Right lobe of liver (tissue), 6 donors: ENCODE measurements around the gene STK24. TPM values are rescaled to one million over a fixed set of nuclear protein-coding genes. Genes with fewer than 3 reads are reported as not detected.

ENCODE experiments used
- ATAC-seq, 4 donors: fragments of 200-7000 bp; cut with Tn5 transposase; one replicate each; pipeline ENCODE4 v1.9.1; 2020; ENCODE audit warnings: mild to moderate bottlenecking in 4 of 4, moderate library complexity in 4 of 4
- DNase-seq, 3 donors: peaks; one replicate each; pipeline ENCODE4 v3.0.0-alpha.2; 2020
- H3K27ac ChIP-seq, 3 donors: fragments of 200-600 bp; one replicate each; pipeline ENCODE4 v1.8.0; 2022
- H3K27me3 ChIP-seq, 2 donors: fragments of 200-600 bp; one replicate each; pipeline ENCODE4 v1.8.0; 2022
- H3K36me3 ChIP-seq, 4 donors: fragments of 200-600 bp; sonication (generic) in 1 of 4; one replicate each; pipeline versions ENCODE4 v1.5.1 to v1.8.0; 2017 to 2022; ENCODE audit warnings: control low read depth in 1 of 4
- H3K4me1 ChIP-seq, 4 donors: fragments of 200-600 bp; sonication (generic) in 1 of 4; one replicate each; pipeline versions ENCODE4 v1.5.1 to v1.8.0; 2017 to 2022; ENCODE audit warnings: control low read depth in 1 of 4
- H3K4me3 ChIP-seq, 3 donors: fragments of 200-600 bp; one replicate each; pipeline ENCODE4 v1.8.0; 2022
- H3K9me3 ChIP-seq, 4 donors: fragments of 200-600 bp; sonication (generic) in 1 of 4; one replicate each; pipeline versions ENCODE4 v1.5.1 to v1.8.0; 2017 to 2022; ENCODE audit warnings: control low read depth in 1 of 4
- POLR2A ChIP-seq: fragments of 450-650 bp; IDR thresholded peaks from one replicate; pipeline ENCODE4 v1.6.1; 2017; ENCODE audit warnings: antibody characterized with exemption, mild to moderate bottlenecking
- WGBS: methylation state at CpG from one replicate; pipeline ENCODE4 v1.1.6; 2018; ENCODE audit warnings: low coverage, low lambda C conversion rate; ENCODE audit not compliant: insufficient coverage; ENCODE audit errors: missing lambda C conversion rate; 5-methylcytosine and 5-hydroxymethylcytosine counted together
- intact Hi-C, 2 donors: fragments of 100-400 bp; cut with DNase I; formaldehyde crosslinking; loops; one replicate each; pipeline versions ENCODE4 v1.11.2 to v1.14.1; 2022
- total RNA-seq, 6 experiments: library from RNA; depleted of rRNA in 2 of 6; stranded (reverse); fragments of >200 nt in 2 of 6; fragmentation: NEBNext Ultra II Directional in 3 of 6; extraction: Animal tissue kit (Norgen Biotek cat#: 25700) in 3 of 6; gene quantifications; one replicate each; pipeline versions ENCODE4 v1.1.0 to v1.2.4, GENCODE V29; 2016 to 2023
- TF ChIP-seq, protein P1 (sequence below), 4 donors: fragments of 200-600 bp in 3 of 4; fragments of 450-650 bp in 1 of 4; IDR thresholded peaks; one replicate each; pipeline versions ENCODE4 v1.5.1 to v1.8.0; 2016 to 2022; ENCODE audit warnings: antibody characterized with exemption in 4 of 4, mild to moderate bottlenecking in 2 of 4
- donor health status: DM: no; HTN: yes; CAD: no.
- donor health status: DM: no; HTN: no; CAD: no.
- donor health status: DM: no; HTN: no; CAD: no.
- donor health status: DM: no; HTN: yes; CAD: no.
- donor health status: DM: no; HTN: yes; CAD: no.

The STK24 gene
- total RNA-seq, 6 experiments from 2014 or later = 14.8 to 40.8 (median 28.6) TPM

DNA sequence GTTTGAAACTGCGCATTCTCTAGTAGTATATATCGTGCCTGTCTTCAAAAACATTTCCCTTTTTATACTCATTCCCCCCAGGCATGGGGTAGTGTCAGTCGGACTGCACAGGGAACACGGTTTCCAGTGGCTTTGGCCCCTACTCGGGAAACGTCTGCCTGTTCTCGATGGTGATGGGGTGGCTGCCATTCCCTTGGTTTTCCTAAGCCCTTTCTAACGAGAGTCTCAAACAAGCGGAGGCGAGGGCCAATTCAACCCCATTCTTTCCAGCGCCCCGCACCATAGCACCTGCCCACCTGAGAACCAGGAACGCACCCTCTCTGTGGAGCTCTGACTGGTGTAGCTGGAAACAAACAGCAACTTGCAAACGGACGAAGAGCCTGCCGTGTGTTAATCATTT is 127.6 kb downstream of the STK24 start:
- no peak overlapping the region for H3K27ac ChIP-seq
- TF ChIP-seq, protein P1, sequence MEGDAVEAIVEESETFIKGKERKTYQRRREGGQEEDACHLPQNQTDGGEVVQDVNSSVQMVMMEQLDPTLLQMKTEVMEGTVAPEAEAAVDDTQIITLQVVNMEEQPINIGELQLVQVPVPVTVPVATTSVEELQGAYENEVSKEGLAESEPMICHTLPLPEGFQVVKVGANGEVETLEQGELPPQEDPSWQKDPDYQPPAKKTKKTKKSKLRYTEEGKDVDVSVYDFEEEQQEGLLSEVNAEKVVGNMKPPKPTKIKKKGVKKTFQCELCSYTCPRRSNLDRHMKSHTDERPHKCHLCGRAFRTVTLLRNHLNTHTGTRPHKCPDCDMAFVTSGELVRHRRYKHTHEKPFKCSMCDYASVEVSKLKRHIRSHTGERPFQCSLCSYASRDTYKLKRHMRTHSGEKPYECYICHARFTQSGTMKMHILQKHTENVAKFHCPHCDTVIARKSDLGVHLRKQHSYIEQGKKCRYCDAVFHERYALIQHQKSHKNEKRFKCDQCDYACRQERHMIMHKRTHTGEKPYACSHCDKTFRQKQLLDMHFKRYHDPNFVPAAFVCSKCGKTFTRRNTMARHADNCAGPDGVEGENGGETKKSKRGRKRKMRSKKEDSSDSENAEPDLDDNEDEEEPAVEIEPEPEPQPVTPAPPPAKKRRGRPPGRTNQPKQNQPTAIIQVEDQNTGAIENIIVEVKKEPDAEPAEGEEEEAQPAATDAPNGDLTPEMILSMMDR (IDR thresholded peaks at IDR 0.05) = no peak
- no peak for TF ChIP-seq POLR2A
- WGBS = 82% methylated on average over 13 of the region's 16 CpGs

GRCh38 chr13:98448642-98448928 is 128.3 kb downstream of the STK24 start:
- H3K4me1 ChIP-seq = no peaks in the 10 kb centered on the region
- peaks cover 0 to 50% (median 11%) of the 10 kb centered on the region in 4 donors for H3K36me3 ChIP-seq
- TF ChIP-seq, protein P1 (IDR thresholded peaks at IDR 0.05) = no peak
- TF ChIP-seq POLR2A = no peak
- WGBS = 86% methylated on average over 5 of the region's 5 CpGs
- H3K27me3 ChIP-seq = no peaks in the 10 kb centered on the region
- no peak for ATAC-seq
- H3K4me3 ChIP-seq = no peak overlapping the region
- H3K27ac ChIP-seq = no peak overlapping the region
- no peak for DNase-seq
- H3K9me3 ChIP-seq = no peaks in the 10 kb centered on the region
- intact Hi-C loops = loop anchor here (10.0 kb wide), 2 partner anchors 206 to 414 kb away; no protein-coding TSS in a partner anchor

More for the DNA sequence above, 127.6 kb downstream of the STK24 start:
- ATAC-seq (no peak), DNase-seq (no peak)
- no peaks in the 10 kb centered on the region for H3K4me1 ChIP-seq
- peaks cover 0 to 50% (median 11%) of the 10 kb centered on the region in 4 donors for H3K36me3 ChIP-seq
- no peaks in the 10 kb centered on the region for H3K9me3 ChIP-seq
- intact Hi-C loops = loop anchor here (10.0 kb wide), 2 partner anchors 206 to 414 kb away; no protein-coding TSS in a partner anchor
- no peaks in the 10 kb centered on the region for H3K27me3 ChIP-seq
- H3K4me3 ChIP-seq = no peak overlapping the region

- 61% methylated on average over 8 of the region's 28 CpGs for WGBS
Observed at GRCh38 chr13:98447881-98448641, 128.8 kb downstream of the STK24 start.

GRCh38 chr13:98447130-98447529 is 129.8 kb downstream of the STK24 start:
- no peak overlapping the region for H3K4me3 ChIP-seq
- DNase-seq = no peak
- no peak for TF ChIP-seq POLR2A
- TF ChIP-seq, protein P1 (IDR thresholded peaks at IDR 0.05) = no peak
- no CpG with 5 or more reads among the region's 5 CpGs for WGBS
- ATAC-seq = no peak
- intact Hi-C loops = loop anchor here (10.0 kb wide), 2 partner anchors 208 to 412 kb away; no protein-coding TSS in a partner anchor
- H3K27ac ChIP-seq = no peak overlapping the region
- no peaks in the 10 kb centered on the region for H3K4me1 ChIP-seq
- H3K36me3 ChIP-seq = peaks cover 0 to 45% (median 11%) of the 10 kb centered on the region in 4 donors
- no peaks in the 10 kb centered on the region for H3K27me3 ChIP-seq
- H3K9me3 ChIP-seq = no peaks in the 10 kb centered on the region

More at GRCh38 chr13:98447881-98448641, 128.8 kb downstream of the STK24 start:
- Histone ChIP-seq H3K9me3 (no peaks in the 10 kb centered on the region), H3K27ac (no peak overlapping the region), H3K4me1 (no peaks in the 10 kb centered on the region), H3K36me3 (peaks cover 0 to 50% (median 11%) of the 10 kb centered on the region in 4 donors), H3K4me3 (no peak overlapping the region), H3K27me3 (no peaks in the 10 kb centered on the region)
- no peak for DNase-seq
- intact Hi-C loops = loop anchor here (10.0 kb wide), 2 partner anchors 207 to 413 kb away; no protein-coding TSS in a partner anchor
- no peak for ATAC-seq
- no peak for TF ChIP-seq POLR2A
- TF ChIP-seq, protein P1 (IDR thresholded peaks at IDR 0.05) = peak in 2 of 4 donors; percentile 23 to 28
